ENCODE data around the gene INSL6.

The INSL6 gene

DNA sequence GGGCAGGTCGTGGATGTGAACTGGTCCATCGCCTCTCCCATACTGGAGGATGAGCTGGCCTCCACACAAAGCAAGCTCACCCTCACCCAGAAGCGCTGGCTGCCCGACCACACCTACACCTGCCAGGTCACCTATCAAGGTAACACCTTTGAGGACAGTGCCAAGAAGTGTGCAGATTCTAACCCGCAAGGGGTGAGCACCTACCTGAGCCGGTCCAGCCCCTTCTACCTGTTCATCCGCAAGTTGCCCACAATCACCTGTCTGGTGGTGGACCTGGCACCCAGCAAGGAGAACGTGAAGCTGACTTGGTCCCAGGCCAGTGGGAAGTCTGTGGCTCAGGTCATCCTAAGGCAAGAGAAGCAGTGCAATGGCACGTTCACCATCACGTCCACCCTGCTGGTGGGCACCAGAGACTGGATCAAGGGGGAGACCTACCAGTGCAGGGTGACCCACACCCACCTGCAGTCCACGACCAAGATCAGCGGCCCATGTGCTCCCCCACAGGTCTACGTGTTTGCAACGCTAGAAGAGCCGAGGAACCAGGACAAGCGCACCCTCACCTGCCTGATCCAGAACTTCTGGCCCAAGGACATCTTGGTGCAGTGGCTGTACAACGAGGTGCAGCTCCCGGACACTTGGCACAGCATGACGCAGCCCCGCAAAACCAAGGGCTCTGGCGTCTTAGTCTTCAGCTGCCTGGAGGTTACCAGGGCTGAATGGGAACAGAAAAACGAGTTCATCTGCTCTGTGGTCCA is 71.3 kb downstream of the INSL6 start:
- no peaks in the 10 kb centered on the region for H3K36me3 ChIP-seq (ENCODE audit: low read length)
- H3K27me3 ChIP-seq (ENCODE audit: low read length): no peaks in the 10 kb centered on the region
- H4K20me1 ChIP-seq (ENCODE audit: low read depth, low read length): no peaks in the 10 kb centered on the region; the same call in 1 of the 2 replicates
- no peaks in the 10 kb centered on the region for H3K9me3 ChIP-seq (ENCODE audit: insufficient read depth, low read length)
- TF ChIP-seq EZH2phosphoT487 (conservative IDR thresholded peaks at IDR 0.05; ENCODE audit: low read length): no peak
- TF ChIP-seq, protein P1, sequence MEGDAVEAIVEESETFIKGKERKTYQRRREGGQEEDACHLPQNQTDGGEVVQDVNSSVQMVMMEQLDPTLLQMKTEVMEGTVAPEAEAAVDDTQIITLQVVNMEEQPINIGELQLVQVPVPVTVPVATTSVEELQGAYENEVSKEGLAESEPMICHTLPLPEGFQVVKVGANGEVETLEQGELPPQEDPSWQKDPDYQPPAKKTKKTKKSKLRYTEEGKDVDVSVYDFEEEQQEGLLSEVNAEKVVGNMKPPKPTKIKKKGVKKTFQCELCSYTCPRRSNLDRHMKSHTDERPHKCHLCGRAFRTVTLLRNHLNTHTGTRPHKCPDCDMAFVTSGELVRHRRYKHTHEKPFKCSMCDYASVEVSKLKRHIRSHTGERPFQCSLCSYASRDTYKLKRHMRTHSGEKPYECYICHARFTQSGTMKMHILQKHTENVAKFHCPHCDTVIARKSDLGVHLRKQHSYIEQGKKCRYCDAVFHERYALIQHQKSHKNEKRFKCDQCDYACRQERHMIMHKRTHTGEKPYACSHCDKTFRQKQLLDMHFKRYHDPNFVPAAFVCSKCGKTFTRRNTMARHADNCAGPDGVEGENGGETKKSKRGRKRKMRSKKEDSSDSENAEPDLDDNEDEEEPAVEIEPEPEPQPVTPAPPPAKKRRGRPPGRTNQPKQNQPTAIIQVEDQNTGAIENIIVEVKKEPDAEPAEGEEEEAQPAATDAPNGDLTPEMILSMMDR (IDR thresholded peaks at IDR 0.05; ENCODE audit: insufficient read depth, low read length, poor library complexity, severe bottlenecking): no peak
- no peaks in the 10 kb centered on the region for H3K79me2 ChIP-seq (ENCODE audit: insufficient read depth, low read length)
- no peaks in the 10 kb centered on the region for H3F3A ChIP-seq (ENCODE audit: insufficient read depth)
- no peak overlapping the region for H3K27ac ChIP-seq (ENCODE audit: low read depth, low read length)
- H3K4me3 ChIP-seq (ENCODE audit: insufficient read depth, low read length, poor library complexity, severe bottlenecking): no peak overlapping the region
- no peak overlapping the region for H2AFZ ChIP-seq (ENCODE audit: low read depth, low read length, severe bottlenecking)
- no peak overlapping the region for H3K9ac ChIP-seq (ENCODE audit: low read length)
- H3K9me2 ChIP-seq (replicated peaks; ENCODE audit: insufficient read depth, low read length): no peaks in the 10 kb centered on the region
- H3K4me2 ChIP-seq (ENCODE audit: low read depth, low read length, poor library complexity, severe bottlenecking): no peak overlapping the region
